Epidermal melanocyte (primary cell): ENCODE results near the gene RIMKLB.
"Not testable (repeated sequence)": the region's sequence is repeated elsewhere in the genome, so short reads cannot be mapped to it uniquely, and the experiment has no call there.

Source experiments
- DNase-seq: peaks from one replicate; pipeline ENCODE4 v3.0.0; 2011; ENCODE audit warnings: low spot score; ENCODE audit not compliant: insufficient read length

RIMKLB gene

DNA sequence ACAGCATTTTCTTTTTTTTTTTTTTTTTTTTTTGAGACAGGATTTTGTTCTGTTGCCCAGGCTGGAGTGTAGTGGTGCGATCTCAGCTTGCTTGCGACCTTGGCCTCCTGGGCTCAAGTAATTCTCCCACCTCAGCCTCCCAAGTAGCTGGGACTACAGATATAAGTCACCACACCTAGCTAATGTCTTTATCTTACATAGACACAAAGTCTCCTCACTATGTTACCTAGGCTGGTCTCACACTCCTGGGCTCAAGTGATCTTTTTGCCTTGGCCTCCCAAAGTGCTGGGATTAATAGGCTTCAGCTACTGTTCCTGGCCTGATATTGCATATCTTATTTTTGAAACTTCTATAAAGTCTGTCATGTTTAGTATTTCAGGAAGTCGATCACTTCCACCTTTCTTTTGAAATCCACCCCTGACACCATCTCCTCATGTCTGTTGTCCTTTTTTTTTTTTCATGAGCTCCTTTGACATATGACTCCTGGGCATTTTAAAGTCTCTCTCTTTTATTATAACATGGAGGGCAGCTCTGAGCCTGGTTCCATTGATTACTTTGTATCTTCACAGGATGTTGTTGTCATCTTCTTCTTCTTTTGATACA, 118.8 kb downstream of the RIMKLB start:
- no peak for DNase-seq

DNA sequence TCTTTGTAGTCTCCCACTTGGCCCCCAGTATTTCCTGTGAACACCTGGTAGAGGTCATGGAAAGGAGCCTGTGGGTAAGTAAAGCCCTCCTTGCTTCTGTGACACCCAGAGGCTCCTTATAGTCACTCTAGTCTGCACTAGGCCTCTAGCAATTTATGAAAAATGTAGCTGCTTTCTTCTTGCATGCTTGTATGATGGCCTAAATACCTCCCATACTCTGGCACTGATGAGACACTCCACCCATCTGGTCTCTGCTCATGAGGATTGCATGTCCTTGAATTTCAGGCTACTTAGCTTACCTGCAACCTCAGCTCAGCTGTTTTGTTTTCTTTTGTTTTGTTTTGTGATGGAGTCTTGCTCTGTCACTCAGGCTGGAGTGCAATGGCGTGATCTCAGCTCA, 120.1 kb downstream of the RIMKLB start:
- no peak for DNase-seq

DNA sequence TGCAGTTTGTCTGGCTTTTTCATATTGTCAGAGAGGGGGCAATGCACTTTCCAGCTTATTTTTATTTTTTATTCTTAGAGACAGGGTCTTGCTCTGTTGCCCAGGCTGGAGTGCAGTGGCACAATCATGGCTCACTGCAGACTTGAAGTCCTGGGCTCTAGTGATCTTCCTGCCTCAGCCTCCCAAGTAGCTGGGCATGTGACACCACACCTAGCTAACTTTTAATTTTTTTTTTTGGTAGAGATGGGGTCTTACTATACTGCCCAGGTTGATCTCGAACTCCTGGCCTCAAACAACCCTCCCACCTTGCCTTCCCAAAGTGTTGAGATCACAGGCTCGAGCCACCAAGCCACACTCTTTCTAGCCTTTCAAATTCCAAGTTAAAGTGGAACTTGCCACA, 120.7 kb downstream of the RIMKLB start:
- no peak for DNase-seq

DNA sequence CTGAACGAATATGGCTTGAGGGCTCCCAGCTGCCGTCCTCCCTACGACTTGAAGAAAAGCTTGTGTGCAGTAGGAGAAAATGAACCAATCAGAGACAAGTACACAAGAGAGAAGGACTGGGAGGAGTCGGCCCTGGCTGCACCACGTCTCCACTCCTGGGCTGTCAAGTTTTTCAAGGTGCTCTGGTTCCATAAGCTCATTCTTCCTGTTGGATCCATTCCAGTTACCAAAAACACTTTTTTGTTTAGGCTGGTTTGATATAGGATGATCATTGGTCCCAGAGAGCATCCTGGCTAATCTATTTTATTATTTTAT, 121.8 kb downstream of the RIMKLB start:
- DNase-seq = no peak

DNA sequence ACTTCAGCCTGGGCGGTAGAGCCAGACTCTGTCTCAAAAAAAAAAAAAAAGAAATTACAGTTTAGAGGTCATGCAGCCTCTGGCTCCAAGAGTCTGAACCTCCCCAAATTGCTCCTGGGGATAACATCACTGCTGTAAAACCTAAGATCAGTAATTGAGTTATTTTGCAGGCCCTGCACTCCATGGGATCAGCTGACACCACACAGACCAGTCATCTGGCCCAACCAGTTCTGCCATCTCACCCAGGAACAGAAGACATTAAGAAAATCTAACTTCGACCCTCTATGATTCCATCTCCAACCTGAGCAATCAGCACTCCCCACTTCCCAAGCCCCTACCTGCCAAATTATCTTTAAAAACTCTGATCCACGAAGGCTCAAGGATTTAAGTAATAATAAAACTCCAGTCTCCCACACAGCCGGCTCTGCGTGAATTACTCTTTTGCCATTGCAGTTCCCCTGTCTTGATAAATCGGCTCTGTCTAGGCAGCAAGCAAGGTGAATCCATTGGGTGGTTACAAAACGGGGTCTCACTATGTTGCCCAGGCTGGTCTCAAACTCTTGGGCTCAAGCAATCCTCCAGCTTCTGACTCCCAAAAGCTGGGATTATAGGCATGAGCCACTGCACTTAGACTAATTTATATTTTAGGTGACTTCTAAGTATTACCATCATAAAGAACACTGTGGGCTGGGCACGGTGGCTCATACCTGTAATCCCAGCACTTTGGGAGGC, 123.1 kb downstream of the RIMKLB start:
- DNase-seq = not testable (repeated sequence)

DNA sequence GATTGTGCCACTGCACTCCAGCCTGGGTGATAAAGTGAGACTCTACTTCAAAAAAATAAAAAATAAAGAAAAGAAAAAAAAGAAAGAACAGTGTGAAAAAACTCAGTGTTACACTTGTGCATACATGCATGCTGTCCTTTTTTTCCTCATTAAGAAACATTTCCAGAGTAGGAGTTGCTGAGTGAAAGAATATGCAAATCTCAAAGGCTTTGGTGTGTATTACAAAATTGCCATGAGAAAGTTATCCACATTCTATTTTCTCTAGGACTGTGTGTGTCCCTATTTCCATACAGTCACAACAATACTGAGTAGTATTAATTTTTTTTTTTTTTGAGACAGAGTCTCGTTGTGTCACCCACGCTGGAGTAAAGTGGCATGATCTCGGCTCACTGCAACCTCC, 123.8 kb downstream of the RIMKLB start:
- no peak for DNase-seq

DNA sequence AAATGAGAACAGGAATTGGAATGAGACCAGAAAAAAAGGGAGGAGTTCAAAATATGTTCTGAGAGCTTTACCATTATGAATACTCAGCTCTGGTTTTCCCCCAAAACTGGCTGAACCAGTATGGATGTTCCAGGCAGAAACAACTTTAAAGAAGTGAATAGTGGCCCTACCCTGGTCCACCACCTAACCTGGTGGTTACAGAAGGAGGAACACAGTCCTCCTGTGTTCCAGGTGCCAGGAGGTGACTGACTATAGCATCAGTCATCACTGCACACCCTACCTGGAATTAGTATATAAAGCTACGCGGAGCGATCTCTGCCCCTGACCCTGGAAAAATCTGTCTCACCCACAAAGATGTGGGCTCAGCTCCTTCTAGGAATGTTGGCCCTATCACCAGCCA, 124.5 kb downstream of the RIMKLB start, which contains the start of gene A2ML1:
Gene A2ML1 (plus strand): TSS at position 324 of the 400 bp plus-strand sequence. CDS start 31 bp downstream, at position 355.
- no peak for DNase-seq

DNA sequence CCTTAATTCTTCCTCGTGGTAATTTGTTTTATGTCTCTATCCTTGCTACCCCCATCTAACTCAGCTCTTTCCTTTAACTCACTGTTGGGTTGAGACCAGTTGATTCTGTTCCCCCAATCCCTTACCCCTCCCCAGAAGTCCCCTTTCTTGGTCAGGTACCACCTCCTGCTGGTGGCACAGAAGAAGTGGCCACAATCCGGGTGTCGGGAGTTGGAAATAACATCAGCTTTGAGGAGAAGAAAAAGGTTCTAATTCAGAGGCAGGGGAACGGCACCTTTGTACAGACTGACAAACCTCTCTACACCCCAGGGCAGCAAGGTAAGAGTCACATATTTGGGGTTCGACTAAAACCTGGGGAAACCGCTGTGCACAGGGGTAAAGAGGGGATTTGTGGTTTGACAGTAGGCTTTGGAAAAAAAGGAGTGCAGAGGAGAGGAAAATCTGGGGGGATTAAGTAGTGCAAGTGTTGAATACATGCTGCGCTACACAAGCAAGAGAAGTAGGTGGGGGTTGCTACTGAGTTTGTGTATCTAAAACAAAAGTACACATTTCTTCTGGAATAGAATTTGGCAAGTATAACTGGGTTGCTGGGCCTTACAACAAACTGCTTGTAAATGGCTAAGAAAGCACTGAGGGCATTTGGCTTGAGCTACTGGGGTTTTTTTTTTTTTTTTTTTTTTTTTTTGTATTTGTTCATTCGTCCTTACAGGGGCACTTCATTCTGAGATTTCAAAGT, 125.9 kb downstream of the RIMKLB start:
- no peak for DNase-seq

DNA sequence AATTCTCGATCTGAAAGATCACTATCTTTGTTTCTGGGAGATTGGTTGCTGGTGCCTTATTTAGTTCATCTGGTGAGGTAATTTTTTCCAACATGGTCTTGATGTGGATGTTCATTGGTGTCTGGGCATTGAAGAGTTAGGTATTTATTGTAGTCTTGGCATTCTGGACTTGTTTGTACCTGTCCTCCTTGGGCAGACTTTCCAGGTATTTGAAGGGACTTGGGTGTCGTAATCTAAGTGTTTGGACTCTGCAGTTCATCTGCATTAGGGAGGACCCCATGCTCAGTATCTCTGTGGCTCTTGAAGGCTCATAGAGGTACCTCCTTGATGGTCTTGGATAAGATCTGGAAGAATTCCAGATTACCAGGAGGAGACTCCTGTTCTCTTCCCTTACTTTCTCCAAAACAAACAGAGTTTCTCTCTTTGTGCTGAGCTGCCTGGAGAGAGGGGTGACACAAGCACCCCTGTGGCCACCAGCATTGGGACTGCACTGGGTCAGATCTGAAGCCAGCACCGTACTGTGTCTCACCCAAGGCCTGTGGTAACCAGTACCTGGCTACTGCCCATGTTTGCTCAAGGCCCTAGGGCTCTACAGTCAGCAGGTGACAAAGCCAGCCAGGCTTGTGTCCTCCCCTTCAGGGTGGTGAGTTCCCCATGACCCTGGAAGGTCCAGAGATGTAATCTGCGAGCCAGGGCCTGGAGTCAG, 129.9 kb downstream of the RIMKLB start:
- no peak for DNase-seq

DNA sequence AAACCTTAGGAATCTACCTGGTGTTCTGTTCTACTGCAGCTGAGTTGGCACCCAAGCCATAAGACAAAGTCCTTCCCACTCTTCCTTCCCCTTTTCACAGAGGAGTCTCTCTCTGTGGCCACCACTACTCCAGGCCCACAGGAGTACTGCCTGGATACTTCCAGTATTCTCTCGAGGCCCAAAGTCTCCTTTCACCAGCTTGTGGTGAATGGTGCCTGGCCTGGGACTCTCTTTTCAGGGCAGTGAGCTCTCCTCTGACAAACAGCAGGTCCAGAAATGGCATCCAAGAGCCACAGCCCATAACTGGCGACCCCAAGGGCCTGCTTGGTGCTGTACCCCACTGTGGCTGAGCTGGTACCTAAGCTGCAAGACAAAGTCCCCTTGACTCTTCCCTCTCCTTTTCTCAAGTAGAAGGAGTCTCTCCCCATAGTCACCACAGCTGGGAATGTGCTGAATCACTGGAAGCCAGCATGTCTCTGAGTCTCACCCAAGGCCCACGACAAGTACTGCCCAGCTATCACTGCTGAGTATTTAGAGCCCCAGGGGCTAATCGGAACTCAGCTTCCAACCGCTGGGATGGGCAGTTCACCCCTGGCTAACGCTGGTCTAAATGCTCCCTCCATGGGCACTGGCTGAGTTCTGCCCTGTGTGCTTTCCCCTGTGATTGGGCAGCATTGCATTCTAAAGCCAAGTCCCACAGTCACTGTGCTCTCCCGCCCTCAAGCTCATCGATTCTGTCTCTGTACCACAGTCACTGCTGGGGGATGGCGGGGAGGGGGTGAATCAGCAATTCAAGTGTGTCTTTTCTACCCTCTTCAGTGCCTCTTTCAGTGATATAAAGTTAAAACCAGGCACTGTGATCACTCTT, 130.7 kb downstream of the RIMKLB start:
- DNase-seq = no peak

DNA sequence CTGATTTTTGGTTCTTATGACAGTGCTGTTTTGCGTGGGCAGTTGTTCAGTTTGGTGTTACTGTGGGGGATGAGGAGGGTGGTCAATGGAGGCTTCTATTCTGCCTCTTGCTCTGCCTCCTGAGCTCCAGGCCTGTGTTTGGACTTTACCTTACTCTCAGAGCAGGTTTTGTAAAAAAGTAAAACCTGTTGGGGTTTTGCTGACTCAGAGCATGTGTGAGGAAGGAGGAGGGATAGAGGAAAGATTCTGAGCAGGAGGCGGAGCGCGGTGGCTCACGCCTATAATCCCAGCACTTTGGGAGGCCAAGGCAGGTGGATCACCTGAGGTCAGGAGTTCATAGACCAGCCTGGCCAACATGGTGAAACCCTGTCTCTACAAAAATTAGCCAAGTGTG, 131.3 kb downstream of the RIMKLB start:
- DNase-seq = no peak

DNA sequence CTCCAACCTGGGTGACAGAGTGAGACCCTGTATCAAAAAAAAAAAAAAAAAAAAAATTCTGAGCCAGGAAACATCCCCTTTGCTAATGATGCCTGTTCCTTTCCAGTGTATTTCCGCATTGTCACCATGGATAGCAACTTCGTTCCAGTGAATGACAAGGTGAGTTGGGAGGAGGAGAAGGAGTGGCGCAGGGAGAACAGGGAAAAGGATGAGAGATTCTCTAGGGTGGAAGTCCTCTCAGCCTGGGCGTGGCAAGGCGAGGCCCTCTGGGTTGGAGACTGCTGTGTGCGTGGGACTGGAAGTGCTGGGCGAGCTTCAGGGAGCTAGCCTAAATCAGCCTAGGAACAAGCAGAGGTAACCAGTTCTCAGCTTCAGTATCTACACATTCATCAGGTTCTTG, 131.8 kb downstream of the RIMKLB start:
- no peak for DNase-seq

DNA sequence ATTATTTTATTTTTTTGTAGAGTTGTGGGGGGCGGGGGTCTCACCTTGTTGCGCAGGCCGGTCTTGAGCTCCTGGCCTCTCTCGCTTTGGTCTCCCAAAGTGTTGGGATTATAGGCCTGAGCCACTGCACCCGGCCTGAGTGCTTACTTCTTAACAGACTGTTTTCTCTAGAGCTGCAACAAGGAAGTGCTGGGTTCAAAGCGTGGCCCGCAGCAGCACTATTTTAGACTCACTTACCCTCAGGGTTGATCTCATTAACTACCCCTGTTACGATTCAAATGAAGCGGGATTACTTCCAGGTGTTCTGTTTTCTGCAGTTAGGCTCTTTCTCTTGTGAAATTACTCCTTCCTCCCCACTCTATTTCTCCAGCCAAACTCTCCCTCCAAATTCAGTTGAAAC, 133.3 kb downstream of the RIMKLB start:
- DNase-seq = no peak

DNA sequence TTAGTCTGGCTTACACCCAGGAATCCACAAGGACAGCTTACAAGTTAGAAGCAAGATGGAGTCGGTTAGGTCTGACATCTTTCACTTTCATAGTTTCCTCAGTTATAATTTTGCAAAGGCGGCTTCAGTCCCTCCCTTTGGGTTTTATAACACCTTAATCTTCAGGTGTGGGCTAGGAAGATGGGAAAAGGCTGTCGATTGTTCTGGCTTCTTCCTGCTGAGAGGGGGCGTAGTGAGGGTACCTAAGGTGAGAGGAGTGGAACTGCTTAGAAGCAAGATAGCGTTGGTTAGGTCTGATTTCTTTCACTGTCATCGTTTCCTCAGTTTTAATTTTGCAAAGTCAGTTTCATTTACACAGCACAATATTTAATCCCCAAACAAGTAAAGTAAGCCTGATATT, 134.7 kb downstream of the RIMKLB start:
- DNase-seq = no peak
